Measurements from ENCODE around the gene TLCD1. TPM values are rescaled to one million over a fixed set of nuclear protein-coding genes. Genes with fewer than 3 reads are reported as not detected.

Gene TLCD1
- total and polyA plus RNA-seq, 10 of the 15 experiments (the other 5 are each of a cell fraction or from before 2014, with no cell fraction given): 2.9 to 19.8 (median 7.7) TPM

DNA sequence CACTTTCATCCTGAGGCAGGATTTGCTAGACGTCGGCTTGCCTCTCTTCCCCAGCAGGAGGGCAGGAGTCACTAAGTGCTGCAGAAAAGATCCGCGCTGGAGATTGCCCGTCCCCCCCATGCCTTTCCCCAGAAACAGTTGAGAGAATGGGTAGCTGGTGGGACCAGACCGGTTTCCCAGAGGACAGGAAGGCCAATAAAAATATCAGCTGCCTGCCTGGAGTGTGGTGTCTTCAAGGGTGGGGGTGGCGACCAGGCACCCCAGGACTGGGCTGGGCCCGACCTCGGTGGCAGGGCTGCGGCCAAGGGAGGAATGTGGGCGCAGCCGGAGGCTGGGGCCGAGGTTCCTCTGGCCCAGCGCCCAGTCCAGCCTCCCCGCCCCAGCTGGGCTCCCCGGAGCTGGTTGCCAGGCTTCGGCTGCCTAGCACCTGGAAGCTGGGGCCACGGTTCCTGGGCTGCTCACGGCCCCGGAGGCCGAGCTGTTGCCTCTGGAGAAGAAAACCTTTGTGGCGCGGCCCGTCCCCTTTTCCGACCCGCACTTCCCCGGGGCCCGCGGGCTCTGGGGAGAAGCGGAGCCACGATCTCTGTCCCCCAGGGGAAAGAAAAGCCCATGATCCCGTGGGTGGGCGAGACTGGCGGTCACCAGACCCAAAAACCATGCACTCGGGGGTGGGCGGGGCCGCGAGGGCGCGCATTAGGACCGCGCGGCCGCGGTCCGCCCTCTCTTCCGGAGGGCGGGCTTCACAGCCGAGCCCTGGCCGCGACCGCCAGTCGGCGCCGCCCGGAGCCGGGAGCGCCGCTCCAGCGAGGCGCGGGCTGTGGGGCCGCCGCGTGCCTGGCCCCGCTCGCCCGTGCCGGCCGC is 17.4 kb upstream of the TLCD1 start, which contains the start of gene TRAF4 (continued):
- TF ChIP-seq, protein P1, sequence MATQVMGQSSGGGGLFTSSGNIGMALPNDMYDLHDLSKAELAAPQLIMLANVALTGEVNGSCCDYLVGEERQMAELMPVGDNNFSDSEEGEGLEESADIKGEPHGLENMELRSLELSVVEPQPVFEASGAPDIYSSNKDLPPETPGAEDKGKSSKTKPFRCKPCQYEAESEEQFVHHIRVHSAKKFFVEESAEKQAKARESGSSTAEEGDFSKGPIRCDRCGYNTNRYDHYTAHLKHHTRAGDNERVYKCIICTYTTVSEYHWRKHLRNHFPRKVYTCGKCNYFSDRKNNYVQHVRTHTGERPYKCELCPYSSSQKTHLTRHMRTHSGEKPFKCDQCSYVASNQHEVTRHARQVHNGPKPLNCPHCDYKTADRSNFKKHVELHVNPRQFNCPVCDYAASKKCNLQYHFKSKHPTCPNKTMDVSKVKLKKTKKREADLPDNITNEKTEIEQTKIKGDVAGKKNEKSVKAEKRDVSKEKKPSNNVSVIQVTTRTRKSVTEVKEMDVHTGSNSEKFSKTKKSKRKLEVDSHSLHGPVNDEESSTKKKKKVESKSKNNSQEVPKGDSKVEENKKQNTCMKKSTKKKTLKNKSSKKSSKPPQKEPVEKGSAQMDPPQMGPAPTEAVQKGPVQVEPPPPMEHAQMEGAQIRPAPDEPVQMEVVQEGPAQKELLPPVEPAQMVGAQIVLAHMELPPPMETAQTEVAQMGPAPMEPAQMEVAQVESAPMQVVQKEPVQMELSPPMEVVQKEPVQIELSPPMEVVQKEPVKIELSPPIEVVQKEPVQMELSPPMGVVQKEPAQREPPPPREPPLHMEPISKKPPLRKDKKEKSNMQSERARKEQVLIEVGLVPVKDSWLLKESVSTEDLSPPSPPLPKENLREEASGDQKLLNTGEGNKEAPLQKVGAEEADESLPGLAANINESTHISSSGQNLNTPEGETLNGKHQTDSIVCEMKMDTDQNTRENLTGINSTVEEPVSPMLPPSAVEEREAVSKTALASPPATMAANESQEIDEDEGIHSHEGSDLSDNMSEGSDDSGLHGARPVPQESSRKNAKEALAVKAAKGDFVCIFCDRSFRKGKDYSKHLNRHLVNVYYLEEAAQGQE (IDR thresholded peaks at IDR 0.05; ENCODE audit: low read depth, low read length): peak; percentile 39; the same call in 1 of the 2 replicates
- no peak for TF ChIP-seq NRF1 (conservative IDR thresholded peaks at IDR 0.05; ENCODE audit: low read depth, low read length)
- no peak for TF ChIP-seq KDM1A (IDR thresholded peaks at IDR 0.05; ENCODE audit: borderline replicate concordance)
- 0 out of 2 replicates have a peak, but pooled peaks have one; percentile 38 for TF ChIP-seq SMAD5 (IDR thresholded peaks at IDR 0.05; ENCODE audit: low read depth)
- peak in 1 of 2 experiments; percentile 90; a peak in 2 of 3 replicates for TF ChIP-seq EGR1 (IDR thresholded peaks at IDR 0.05; ENCODE audit: borderline replicate concordance in 1 of 2, low read depth in 2 of 2, low read length in 2 of 2)
- TF ChIP-seq TCF7 (IDR thresholded peaks at IDR 0.05; ENCODE audit: borderline replicate concordance): no peak
- no peak for TF ChIP-seq CEBPB (IDR thresholded peaks at IDR 0.05; ENCODE audit: borderline replicate concordance in 1 of 2, low read depth in 2 of 2, low read length in 2 of 2)
- TF ChIP-seq FOS (IDR thresholded peaks at IDR 0.05; ENCODE audit: borderline replicate concordance, extremely low read depth, insufficient read length): no peak
- TF ChIP-seq MEF2A (IDR thresholded peaks at IDR 0.05; ENCODE audit: insufficient read depth, low read depth, low read length): peak; percentile 68
- TF ChIP-seq NR2F1 (conservative IDR thresholded peaks at IDR 0.05): peak; percentile 80; the same call in 1 of the 2 replicates
- peak; percentile 74; the same call in 1 of the 2 replicates for TF ChIP-seq ZSCAN29 (IDR thresholded peaks at IDR 0.05)
- peak; percentile 70 for TF ChIP-seq TCF3 (IDR thresholded peaks at IDR 0.05; ENCODE audit: borderline replicate concordance, insufficient read depth, low read depth, low read length)
- peak; percentile 78; the same call in 1 of the 3 replicates for TF ChIP-seq POU2F2 (IDR thresholded peaks at IDR 0.05; ENCODE audit: borderline replicate concordance, low read depth, low read length)
- no peak for TF ChIP-seq NFYA (IDR thresholded peaks at IDR 0.05; ENCODE audit: borderline replicate concordance, low read depth, low read length)
- TF ChIP-seq ZNF592 (IDR thresholded peaks at IDR 0.05): peak; percentile 57; the same call in 1 of the 2 replicates
- no peak; the same call in 1 of the 2 replicates for TF ChIP-seq PAX5 (IDR thresholded peaks at IDR 0.05; ENCODE audit: borderline replicate concordance, low read depth, low read length)
- 0 out of 2 replicates have a peak, but pooled peaks have one; percentile 54 for TF ChIP-seq NFXL1 (IDR thresholded peaks at IDR 0.05; ENCODE audit: borderline replicate concordance)
- TF ChIP-seq MYB (IDR thresholded peaks at IDR 0.05; ENCODE audit: borderline replicate concordance, low read depth, low read length): 0 out of 2 replicates have a peak, but pooled peaks have one; percentile 22

Data from GM12878 (cell line).